GM19240 (cell line): ENCODE results near the gene LHCGR.
"Not testable (repeated sequence)": the region's sequence is repeated elsewhere in the genome, so short reads cannot be mapped to it uniquely, and the experiment has no call there.

Experiments
- DNase-seq: peaks from one replicate; pipeline ENCODE4 v3.0.0; 2011; ENCODE audit warnings: low spot score; ENCODE audit not compliant: insufficient read length

LHCGR gene

GRCh38 chr2:48747319-48747718 lies 8.2 kb downstream of the LHCGR start:
- no peak for DNase-seq

DNA sequence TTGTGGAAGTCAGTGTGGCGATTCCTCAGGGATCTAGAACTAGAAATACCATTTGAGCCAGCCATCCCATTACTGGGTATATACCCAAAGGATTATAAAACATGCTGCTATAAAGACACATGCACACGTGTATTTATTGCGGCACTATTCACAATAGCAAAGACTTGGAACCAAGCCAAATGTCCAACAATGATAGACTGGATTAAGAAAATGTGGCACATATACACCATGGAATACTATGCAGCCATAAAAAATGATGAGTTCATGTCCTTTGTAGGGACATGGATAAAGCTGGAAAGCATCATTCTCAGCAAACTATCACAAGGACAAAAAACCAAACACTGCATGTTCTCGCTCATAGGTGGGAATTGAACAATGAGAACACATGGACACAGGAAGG lies 16.3 kb downstream of the LHCGR start:
- not testable (repeated sequence) for DNase-seq

- no peak for DNase-seq
Measured at GRCh38 chr2:48738806-48739205, 16.7 kb downstream of the LHCGR start.

DNA sequence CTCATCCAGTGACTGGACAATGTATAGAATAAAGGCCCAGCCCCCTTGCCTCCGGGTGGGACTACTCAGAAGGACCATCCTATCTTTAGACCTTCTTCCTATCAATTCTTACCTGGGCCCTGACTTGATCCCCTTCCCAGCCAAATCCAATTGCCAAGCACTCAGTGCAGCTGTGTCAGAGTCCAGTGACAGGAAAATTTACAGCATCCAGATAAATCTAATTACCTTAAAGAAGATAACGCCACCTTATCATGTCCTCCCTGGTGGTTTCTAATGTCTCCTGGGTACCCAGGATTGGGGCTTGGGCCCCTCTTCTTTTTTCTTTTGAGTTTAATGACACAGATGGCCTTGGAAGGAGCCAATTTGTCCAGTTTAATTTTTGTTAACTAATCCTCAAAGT lies 19.3 kb downstream of the LHCGR start:
- no peak for DNase-seq

DNA sequence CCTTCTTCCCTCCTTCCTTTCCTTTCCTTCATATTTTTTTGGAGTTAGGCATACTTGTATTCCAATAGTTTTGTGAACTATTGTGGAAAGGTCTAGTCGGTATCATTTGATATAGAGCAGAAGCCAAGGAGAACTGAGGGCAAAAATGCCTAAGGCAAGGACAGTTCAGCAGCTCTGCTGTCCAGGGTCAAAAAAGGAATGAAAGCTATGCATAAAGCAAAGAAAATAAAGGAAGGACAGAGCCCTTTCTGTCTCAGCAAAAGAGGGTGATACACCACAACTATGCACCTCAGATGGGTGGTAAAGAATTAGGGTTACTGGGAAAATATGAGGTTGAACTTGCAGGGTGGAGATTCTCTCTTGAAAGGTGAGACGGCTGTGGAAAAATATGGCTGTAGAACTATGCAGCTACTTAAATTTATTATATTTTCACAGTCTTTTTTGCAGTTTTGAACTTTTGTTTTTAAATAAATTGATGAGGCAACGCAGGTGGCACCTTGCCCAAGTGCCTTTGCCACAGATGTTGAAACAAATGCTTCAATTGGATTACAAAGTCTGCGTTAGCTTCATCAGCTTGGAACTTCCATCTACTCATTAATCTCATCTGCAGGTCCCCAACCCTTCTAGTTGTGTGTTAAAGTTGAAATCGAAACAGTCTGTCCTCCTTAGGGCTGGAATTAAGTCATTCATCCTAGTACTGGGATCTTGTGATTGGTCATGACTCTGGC lies 20.8 kb downstream of the LHCGR start:
- DNase-seq, result no peak

GRCh38 chr2:48733067-48733503 lies 22.4 kb downstream of the LHCGR start:
- no peak for DNase-seq

DNA sequence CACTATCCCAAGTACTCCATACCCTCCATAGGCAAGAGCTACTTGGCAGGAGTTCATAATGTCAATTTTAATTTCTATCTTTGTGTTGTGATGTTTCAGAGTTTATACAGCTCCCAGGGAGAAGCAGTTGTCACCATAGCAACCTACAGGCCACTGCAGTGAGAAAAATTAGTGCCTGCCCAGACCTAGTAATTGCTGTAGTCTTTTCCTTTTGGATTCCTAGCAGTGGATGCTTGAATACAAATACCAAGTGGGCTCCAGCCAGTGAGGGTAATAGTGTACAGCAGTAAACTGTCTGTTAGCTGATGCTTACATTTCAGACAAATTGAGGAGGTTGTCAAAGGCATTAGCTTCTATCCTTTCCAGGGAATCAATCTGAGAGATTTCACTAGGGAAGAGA lies 26.7 kb downstream of the LHCGR start:
- no peak for DNase-seq

DNA sequence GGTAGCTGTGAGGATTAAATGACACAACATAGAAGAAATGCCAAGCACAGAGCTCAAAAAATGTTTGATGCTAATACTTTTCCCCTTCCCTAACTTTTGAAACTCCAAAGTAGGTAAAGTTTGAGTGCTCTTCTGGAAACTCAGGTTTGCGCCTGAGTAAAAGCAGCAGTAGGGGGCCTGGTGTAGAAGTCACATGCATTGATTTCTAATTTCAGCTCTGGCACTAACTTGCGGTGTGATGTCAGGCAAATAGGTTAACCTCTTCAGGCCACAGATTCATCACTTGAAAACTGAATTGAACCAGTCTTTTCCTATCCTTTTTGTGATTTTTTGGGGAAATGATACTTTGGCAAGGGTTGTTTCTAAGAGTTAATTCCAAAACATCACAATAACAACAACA lies 27.2 kb downstream of the LHCGR start:
- DNase-seq, result no peak

DNA sequence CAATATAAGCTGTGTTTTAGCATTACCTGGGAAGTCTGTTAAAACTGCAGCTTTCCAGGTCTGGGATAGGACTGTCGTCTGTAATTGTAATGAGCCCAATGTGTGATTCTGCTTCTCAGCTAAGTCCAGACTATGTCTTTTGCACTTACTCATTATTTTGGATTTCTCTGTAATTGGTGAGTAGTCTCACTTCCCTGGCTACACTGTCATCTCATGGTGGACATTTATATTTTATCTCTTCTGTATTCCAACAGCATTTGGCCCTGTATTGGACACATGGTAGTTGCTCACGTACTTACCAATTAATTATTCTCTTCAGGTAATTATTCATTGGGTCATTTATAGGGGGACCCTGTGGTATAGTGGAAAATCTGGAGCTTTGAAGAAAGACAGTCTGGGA lies 28.0 kb downstream of the LHCGR start:
- no peak for DNase-seq

DNA sequence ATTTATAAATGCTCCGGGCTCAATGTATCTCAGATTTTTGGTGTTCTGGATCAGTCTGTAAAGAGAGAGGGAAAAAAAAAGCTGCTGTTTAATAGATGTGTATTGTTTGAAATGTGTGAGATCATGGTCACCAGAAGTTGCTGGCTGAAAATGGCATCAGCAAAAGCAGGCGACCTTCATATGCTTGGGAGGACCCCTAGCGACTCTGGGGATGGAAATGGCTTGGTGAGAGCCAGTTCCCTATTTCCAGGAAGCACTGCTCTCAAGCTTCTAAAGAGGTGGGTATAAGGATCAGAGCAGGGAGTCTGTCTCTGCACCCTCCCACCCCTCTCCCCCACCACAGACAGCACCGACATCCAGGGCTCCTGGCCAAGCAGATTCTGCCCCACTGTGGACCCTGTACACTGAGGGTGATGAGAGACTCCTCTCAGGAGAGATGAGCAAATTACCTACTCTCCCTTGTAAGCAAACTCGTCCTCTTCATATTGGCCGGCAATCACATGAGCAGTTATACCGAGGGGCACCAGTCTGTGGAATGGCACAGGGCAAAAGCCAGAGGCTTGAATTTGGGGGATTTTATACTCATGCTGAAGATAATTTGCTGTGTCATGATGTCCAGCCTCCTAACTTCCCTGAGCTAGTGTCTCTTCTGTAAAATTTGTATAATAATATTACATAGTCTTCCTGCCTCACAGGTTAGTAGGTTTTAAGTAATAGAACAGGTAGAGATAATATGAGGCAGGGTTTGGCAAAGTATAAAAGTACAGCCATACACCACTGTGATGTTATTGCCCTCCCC lies 29.6 kb downstream of the LHCGR start:
- DNase-seq, result no peak

- DNase-seq, result no peak
Measured at GRCh38 chr2:48724278-48724677, 31.2 kb downstream of the LHCGR start.

DNA sequence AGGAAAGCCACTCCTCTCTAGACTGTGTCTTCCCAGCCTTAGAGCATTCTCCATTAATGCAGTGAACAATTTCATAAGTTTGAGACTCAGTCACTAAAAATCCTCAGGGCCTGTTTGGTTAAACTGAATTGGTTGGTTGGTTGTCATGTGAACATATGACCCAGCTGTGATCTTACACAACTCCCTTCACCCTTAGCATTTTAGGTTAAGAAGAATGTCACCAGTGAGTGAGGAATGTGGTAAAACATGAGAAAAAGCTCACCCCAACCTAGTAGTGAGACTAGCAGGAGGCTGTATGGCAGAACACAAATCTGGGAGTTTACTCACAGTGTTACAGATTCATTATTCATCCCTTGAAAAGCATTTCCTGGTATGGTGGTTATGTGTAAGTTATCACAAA lies 32.4 kb downstream of the LHCGR start:
- DNase-seq, result no peak

DNA sequence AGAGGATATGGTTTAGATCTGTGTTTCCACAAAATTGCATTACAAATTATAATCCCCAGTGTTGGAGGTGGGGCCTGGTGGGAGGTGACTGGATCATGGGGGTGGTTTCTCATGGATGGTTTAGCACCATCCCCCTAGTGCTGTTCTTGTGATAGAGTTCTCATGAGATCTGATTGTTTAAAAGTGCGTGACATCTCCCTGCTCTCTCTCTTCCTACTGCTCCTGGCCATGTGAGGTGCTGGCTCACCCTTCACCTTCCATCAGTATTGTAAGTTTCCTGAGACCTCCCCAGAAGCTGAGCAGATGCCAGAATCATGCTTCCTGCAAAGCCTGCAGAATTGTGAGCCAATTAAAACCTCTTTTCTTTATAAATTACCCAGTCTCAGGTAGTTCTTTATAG lies 33.1 kb downstream of the LHCGR start:
- no peak for DNase-seq

DNA sequence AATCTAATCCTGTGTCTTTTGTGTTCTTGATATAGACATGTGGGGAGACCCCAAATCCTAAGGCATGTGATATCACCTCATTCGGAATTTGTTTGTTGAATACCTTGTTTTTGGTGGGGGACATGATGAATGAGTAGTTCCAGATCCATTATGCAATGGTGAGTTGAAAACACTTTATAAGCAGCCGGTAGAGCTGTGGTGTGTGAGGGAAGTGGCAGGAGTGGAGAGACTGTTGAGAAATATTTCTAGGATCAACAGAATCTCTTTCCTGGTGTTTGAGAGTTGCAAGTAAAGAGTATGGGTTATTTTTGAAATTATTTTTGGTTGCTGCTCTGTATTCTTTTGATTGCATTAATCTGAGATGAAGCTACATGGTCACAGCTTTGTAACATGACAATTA lies 34.4 kb downstream of the LHCGR start:
- no peak for DNase-seq

DNA sequence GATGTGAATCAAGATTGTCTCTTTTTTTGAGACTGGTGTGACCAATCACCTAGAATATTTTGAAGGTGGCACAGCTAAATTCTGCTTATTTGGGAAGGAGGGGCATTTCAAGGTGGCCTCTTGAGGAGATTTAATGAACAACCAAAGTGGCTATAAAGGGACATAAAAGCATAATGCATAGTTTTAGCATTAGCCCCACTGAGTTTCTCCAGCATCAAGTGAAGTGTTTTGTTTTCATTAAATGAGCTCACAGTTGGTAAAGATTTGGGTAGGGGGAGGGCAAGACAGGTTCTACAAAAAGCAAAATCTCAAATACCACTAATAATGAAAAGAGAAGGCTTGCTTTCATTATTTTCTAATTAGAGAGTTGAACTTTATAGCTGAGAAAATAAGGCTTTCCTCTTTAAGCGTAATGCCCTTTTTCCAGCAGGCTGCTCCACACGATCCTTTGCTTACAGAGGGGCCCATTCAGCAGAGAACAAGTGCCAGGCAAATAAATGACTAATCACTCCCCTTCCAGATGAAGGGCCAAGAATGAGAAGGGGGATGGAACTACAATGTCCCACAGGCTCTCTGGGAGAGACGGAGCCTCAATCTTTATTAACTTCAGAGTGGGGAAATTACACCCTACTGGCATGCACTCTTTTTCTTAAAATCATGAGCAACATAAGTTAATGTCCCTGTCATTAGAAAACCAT lies 35.9 kb downstream of the LHCGR start:
- DNase-seq, result no peak

GRCh38 chr2:48717846-48718245 lies 37.7 kb downstream of the LHCGR start:
- no peak for DNase-seq

GRCh38 chr2:48715956-48716355 lies 39.6 kb downstream of the LHCGR start:
- no peak for DNase-seq

- DNase-seq, result no peak
Measured at GRCh38 chr2:48715042-48715899, 40.3 kb downstream of the LHCGR start.

- DNase-seq, result no peak
Measured at GRCh38 chr2:48714245-48714644, 41.3 kb downstream of the LHCGR start.

DNA sequence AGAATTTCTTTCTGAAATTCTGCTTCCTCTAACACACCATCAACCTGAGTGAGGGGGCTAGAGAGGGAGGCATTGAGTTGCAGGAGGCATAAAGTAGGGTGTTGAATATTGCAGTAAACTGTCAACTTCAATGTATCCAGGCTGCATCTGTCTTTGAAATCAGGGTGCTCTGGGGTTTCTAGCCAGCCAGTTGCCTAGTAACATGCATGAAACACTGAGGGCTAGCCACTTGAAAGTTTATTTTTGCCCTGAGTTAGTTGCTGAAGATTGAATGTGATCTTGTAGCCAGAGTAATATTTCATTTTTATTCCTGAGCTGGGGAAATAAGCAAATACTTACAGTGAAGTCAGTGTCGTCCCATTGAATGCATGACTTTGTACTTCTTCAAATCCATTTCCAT lies 41.9 kb downstream of the LHCGR start:
- DNase-seq, result no peak

GRCh38 chr2:48712151-48712550 lies 43.4 kb downstream of the LHCGR start:
- DNase-seq, result no peak
